DMS153 treated with DMSO at 0.1 percent for 48 hours (cell line): Measurements from ENCODE around the gene GRIK1.

Experiments
- DNase-seq: peaks from one replicate; lab custom pipeline; 2025; ENCODE audit not compliant: unreplicated experiment; lab: John Stamatoyannopoulos, UW

The GRIK1 gene

GRCh38 chr21:29829564-29830275 lies 110.1 kb downstream of the GRIK1 start:
- no peak for DNase-seq

GRCh38 chr21:29827647-29828046 lies 112.1 kb downstream of the GRIK1 start:
- no peak for DNase-seq

DNA sequence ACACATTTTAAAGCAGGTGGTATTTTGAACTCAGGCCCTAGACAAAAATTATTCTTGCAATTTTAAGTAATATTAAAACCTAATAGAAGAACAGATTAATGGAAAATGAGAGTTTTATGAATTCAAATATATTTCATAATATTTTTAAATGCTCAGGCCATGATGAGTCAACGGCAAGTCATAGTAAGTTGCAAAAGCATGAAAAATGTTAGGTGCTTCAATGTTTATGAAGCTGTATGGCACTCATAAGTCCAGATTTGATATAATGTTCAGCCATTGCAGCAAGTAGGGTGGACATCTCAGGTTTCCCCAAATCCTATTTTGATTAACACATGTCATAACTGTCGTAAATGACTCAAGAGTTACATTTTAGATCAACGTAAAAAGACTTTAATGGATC lies 112.6 kb downstream of the GRIK1 start:
- no peak for DNase-seq

- no peak for DNase-seq
Observed at GRCh38 chr21:29826386-29826785, 113.4 kb downstream of the GRIK1 start.

GRCh38 chr21:29825936-29826335 lies 113.9 kb downstream of the GRIK1 start:
- no peak for DNase-seq

DNA sequence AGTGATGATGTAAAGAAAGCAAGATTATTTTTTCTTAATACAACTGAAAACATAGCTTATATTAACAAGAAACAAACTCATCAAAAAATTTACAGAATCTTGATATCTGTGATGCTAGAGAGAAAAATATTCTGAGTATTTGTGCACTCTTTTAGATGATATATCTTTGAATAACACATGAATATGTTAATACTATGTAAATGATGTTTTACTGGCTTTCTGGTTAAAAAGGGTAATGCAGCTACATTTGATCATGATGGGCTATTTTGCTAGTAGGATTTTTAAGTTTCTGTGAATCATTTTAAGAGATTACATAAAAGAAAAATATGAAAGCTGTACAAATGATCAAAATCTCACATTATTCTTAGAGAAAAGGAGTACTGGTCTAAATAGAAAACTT lies 114.5 kb downstream of the GRIK1 start:
- DNase-seq = no peak

GRCh38 chr21:29822064-29822463 lies 117.7 kb downstream of the GRIK1 start:
- no peak for DNase-seq

DNA sequence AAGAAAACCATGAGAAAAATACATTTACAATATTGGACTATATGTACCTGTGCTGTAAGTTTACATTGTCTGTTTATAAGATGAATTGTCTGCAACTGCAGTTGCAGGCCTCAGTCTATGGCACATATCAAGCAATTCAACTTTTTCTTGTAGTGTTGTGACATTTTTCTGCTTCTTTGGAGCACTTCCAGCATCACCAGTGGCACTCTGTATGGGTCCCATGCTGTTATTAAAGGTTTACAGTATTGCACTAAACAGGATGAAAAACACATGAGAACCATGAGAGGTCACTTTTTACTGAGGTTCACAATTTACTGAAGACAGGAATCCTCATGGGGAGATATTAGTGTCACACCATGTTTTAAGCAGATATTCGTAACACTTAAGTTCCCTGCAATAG lies 118.6 kb downstream of the GRIK1 start:
- no peak for DNase-seq

- no peak for DNase-seq
Observed at GRCh38 chr21:29819675-29820326, 120.0 kb downstream of the GRIK1 start.

GRCh38 chr21:29818383-29818921 lies 121.3 kb downstream of the GRIK1 start:
- DNase-seq = no peak

DNA sequence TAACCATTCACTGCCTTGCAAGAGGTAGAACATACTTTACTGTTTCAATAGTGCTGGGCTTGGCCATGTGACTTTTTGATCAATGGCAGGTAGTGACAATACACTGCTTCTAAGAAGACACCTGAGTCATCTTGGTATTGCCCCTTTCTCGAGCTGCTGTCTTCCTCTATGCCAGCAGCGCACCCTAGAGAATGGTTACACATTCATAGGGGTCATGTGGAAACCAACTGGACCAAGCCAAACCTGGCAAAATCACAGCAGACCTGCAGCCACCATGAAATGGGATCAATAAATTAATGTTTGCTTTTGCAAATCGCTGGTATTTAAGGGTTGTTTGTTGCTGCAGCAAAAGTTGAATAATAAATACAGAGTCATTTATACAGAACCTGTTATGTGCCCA lies 122.3 kb downstream of the GRIK1 start:
- DNase-seq = no peak

- no peak for DNase-seq
Observed at GRCh38 chr21:29812947-29813346, 126.8 kb downstream of the GRIK1 start.

GRCh38 chr21:29810871-29811270 lies 128.9 kb downstream of the GRIK1 start:
- no peak for DNase-seq

- no peak for DNase-seq
Observed at GRCh38 chr21:29808153-29808552, 131.6 kb downstream of the GRIK1 start.

- DNase-seq = no peak
Observed at GRCh38 chr21:29805105-29805504, 134.7 kb downstream of the GRIK1 start.

DNA sequence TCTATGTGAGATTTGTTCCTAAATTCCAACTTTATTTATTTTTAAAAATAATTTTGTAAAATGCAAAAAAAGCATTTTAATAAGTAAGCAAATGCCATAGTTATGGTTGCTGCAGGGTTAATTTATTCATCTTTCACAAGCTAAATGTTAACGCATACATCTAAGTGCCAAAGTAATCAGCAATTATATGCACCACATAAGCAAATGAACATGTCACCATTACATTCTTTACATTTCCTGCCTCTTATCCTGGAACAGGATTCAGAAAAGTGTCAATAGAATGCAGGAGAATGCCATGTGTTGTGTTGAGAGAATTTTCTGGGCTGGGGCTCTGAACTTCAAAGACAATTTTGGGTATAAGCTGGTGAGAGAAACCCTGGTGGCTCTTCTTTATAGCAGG lies 136.6 kb downstream of the GRIK1 start:
- DNase-seq = no peak

- DNase-seq = no peak
Observed at GRCh38 chr21:29801122-29801521, 138.7 kb downstream of the GRIK1 start.

- DNase-seq = no peak
Observed at GRCh38 chr21:29800056-29800455, 139.7 kb downstream of the GRIK1 start.

- no peak for DNase-seq
Observed at GRCh38 chr21:29798840-29799239, 141.0 kb downstream of the GRIK1 start.

GRCh38 chr21:29797155-29797554 lies 142.6 kb downstream of the GRIK1 start:
- no peak for DNase-seq

- DNase-seq = no peak
Observed at GRCh38 chr21:29793712-29794111, 146.1 kb downstream of the GRIK1 start.

GRCh38 chr21:29789393-29789792 lies 150.4 kb downstream of the GRIK1 start:
- DNase-seq = no peak

- DNase-seq = no peak
Observed at GRCh38 chr21:29788752-29789151, 151.0 kb downstream of the GRIK1 start.
